GM23248 (cell line): Measurements from ENCODE around the gene CFAP54.

Experiments used
- EZH2 ChIP-seq: fragments of 200-600 bp; sonication (generic); IDR thresholded peaks from 2 replicates; pipeline ENCODE4 v1.6.1; 2018; ENCODE audit warnings: antibody characterized with exemption, mild to moderate bottlenecking; ENCODE audit not compliant: insufficient read depth, poor library complexity, severe bottlenecking
- EZH2phosphoT487 ChIP-seq: fragments of 200-600 bp; sonication (generic); IDR thresholded peaks from 2 replicates; pipeline ENCODE4 v1.6.1; 2018; ENCODE audit warnings: antibody characterized with exemption, moderate library complexity, mild to moderate bottlenecking, low read depth; ENCODE audit not compliant: insufficient read depth

GRCh38 chr12:96456265-96456974, 33.0 kb upstream of the CFAP54 start:
- TF ChIP-seq EZH2: no peak
- TF ChIP-seq EZH2phosphoT487: no peak
